K562 (cell line): Measurements from ENCODE around the gene PRKG1. TPM values are rescaled to one million over a fixed set of nuclear protein-coding genes. Genes with fewer than 3 reads are reported as not detected.

Experiments
- ATAC-seq: fragments of 200-7000 bp; cut with Tn5 transposase; 3 replicates; pipeline ENCODE4 v1.9.1; 2020; ENCODE audit warnings: moderate library complexity
- BruUV-seq: library from RNA; stranded (reverse); fragments of 400-500 nt; replicated peaks from 2 replicates; lab custom pipeline; 2021; lab: Mats Ljungman, UMichigan
- CTCF ChIA-PET: fragments of 300-600 bp; formaldehyde crosslinking; extraction: SDS; loops from one replicate; lab custom pipeline; 2021; ENCODE audit warnings: low intra/inter-chr PET ratio; lab: Yijun Ruan, JAX
- POLR2A ChIA-PET: fragments of 300-600, 350-650 bp; sonication (Branson Sonifier 250); formaldehyde crosslinking; extraction: SDS; loops from one replicate; lab custom pipeline; 2021; ENCODE audit warnings: antibody characterized with exemption, inconsistent platforms; lab: Yijun Ruan, JAX
- DNase-seq, 4 experiments: peaks; one replicate each; pipeline versions ENCODE4 v3.0.0 to v3.0.0-alpha.2; 2011 to 2018; ENCODE audit warnings: low spot score in 3 of 4, mixed read lengths in 3 of 4; ENCODE audit errors: extremely low read depth in 1 of 4
- FAIRE-seq: peaks from 2 replicates; lab custom pipeline; 2011; peaks lifted over from hg19 to GRCh38; lab: Jason Lieb, UNC
- H2AFZ ChIP-seq: 2 replicates; pipeline ENCODE4 v1.6.0; 2011; ENCODE audit warnings: low read depth, low read length, control low read depth, inconsistent platforms
- H3K27ac ChIP-seq: fragments of 200-600 bp; 3 replicates; pipeline ENCODE4 v1.8.0; 2011; ENCODE audit warnings: low read depth, mild to moderate bottlenecking, control low read depth, inconsistent platforms, low read length, moderate library complexity, mixed read lengths; ENCODE audit errors: extremely low read depth
- H3K27me3 ChIP-seq, 2 experiments: fragments of 300-600 bp in 1 of 2; 2 replicates in 1 of 2; 3 replicates in 1 of 2; pipeline versions ENCODE4 v1.6.0 to v1.8.0; 2011; ENCODE audit warnings: inconsistent platforms in 2 of 2, low read length in 2 of 2, mild to moderate bottlenecking in 1 of 2, mixed read lengths in 1 of 2, moderate library complexity in 1 of 2; ENCODE audit not compliant: control insufficient read depth in 2 of 2, insufficient read depth in 2 of 2
- H3K36me3 ChIP-seq: fragments of 300-600 bp; 3 replicates; pipeline ENCODE4 v1.8.0; 2011; ENCODE audit warnings: mild to moderate bottlenecking, low read length, inconsistent platforms; ENCODE audit not compliant: control insufficient read depth, insufficient read depth
- H3K4me1 ChIP-seq, 2 experiments: fragments of 200-600 bp in 1 of 2; replicated peaks in 1 of 2; 2 replicates in 1 of 2; 3 replicates in 1 of 2; pipeline versions ENCODE4 v1.5.1 to v1.8.0; 2011; ENCODE audit warnings: inconsistent platforms in 2 of 2, low read length in 2 of 2, mild to moderate bottlenecking in 1 of 2, mixed read lengths in 1 of 2, moderate library complexity in 1 of 2; ENCODE audit not compliant: control insufficient read depth in 2 of 2, insufficient read depth in 2 of 2
- H3K4me2 ChIP-seq: 2 replicates; pipeline ENCODE4 v1.6.1; 2011; ENCODE audit warnings: low read length, control low read depth, inconsistent platforms, mixed read lengths; ENCODE audit not compliant: insufficient read depth
- H3K4me3 ChIP-seq: fragments of 200-600 bp; sonication (generic), shearing (Covaris generic); 2 replicates; pipeline ENCODE4 v1.5.1; 2016; ENCODE audit warnings: control low read depth, inconsistent platforms
- H3K79me2 ChIP-seq: fragments of 200-600 bp; 3 replicates; pipeline ENCODE4 v1.8.0; 2011; ENCODE audit warnings: low read length, inconsistent platforms; ENCODE audit not compliant: control insufficient read depth, insufficient read depth
- H3K9ac ChIP-seq, 2 experiments: 2 replicates each; pipeline versions ENCODE4 v1.6.0 to v1.6.1; 2011; ENCODE audit warnings: low read depth in 2 of 2, low read length in 2 of 2, control low read depth in 1 of 2, inconsistent platforms in 1 of 2, mild to moderate bottlenecking in 1 of 2, mixed read lengths in 1 of 2; ENCODE audit not compliant: insufficient read depth in 1 of 2
- H3K9me1 ChIP-seq: one replicate; pipeline ENCODE4 v1.6.0; 2011; ENCODE audit warnings: inconsistent platforms, mild to moderate bottlenecking, low read length, moderate library complexity; ENCODE audit not compliant: control insufficient read depth, insufficient read depth
- H3K9me3 ChIP-seq: replicated peaks from 2 replicates; pipeline ENCODE4 v1.5.1; 2011; ENCODE audit warnings: low read depth, low read length, inconsistent platforms; ENCODE audit not compliant: control insufficient read depth, insufficient read depth
- H4K20me1 ChIP-seq: replicated peaks from 2 replicates; pipeline ENCODE4 v1.6.1; 2011; ENCODE audit warnings: low read length, inconsistent platforms, mixed read lengths; ENCODE audit not compliant: control insufficient read depth, insufficient read depth
- CBX3 ChIP-seq, 2 experiments: IDR thresholded peaks; 1 replicate in 1 of 2; 2 replicates in 1 of 2; pipeline ENCODE4 v1.6.1; 2012; ENCODE audit warnings: inconsistent platforms in 2 of 2, low read length in 2 of 2, borderline replicate concordance in 1 of 2, control low read depth in 1 of 2
- FIP1L1 ChIP-seq: fragments of 200-400 bp; formaldehyde crosslinking; IDR thresholded peaks from 2 replicates; pipeline ENCODE4 v1.6.1; 2018; ENCODE audit warnings: mild to moderate bottlenecking, low read depth, low read length; ENCODE audit not compliant: poor library complexity, severe bottlenecking
- HMG20B ChIP-seq: fragments of 250-450 bp; sonication (Bioruptor Pico); IDR thresholded peaks from 2 replicates; pipeline ENCODE4 v1.5.0; 2021; ENCODE audit warnings: mild to moderate bottlenecking
- HNRNPK ChIP-seq: fragments of 200-400 bp; formaldehyde crosslinking; IDR thresholded peaks from one replicate; pipeline ENCODE4 v1.6.1; 2018; ENCODE audit warnings: mild to moderate bottlenecking, low read depth, low read length; ENCODE audit not compliant: poor library complexity, severe bottlenecking
- L3MBTL2 ChIP-seq: fragments of 450-650 bp; IDR thresholded peaks from 2 replicates; pipeline ENCODE4 v1.6.1; 2016; ENCODE audit warnings: mild to moderate bottlenecking, moderate library complexity
- MAX ChIP-seq: sonication (generic); formaldehyde crosslinking; IDR thresholded peaks from 2 replicates; pipeline ENCODE4 v1.9.0; 2022; ENCODE audit warnings: mild to moderate bottlenecking, missing genetic modification reagents
- SRSF1 ChIP-seq: fragments of 200-400 bp; formaldehyde crosslinking; IDR thresholded peaks from 2 replicates; pipeline ENCODE4 v1.6.1; 2017; ENCODE audit warnings: mild to moderate bottlenecking, low read depth, low read length, moderate library complexity
- UBTF ChIP-seq, 2 experiments: IDR thresholded peaks; 2 replicates each; pipeline ENCODE4 v1.6.1; 2012; ENCODE audit warnings: improper control_type of control experiment in 2 of 2, low read depth in 2 of 2, low read length in 2 of 2, borderline replicate concordance in 1 of 2
- XRCC3 ChIP-seq: fragments of 450-650 bp; IDR thresholded peaks from 2 replicates; pipeline ENCODE4 v1.6.1; 2017; ENCODE audit warnings: mild to moderate bottlenecking, moderate library complexity
- ZBTB1 ChIP-seq: sonication (generic); formaldehyde crosslinking; IDR thresholded peaks from 2 replicates; pipeline ENCODE4 v1.8.1; 2023; ENCODE audit warnings: missing genetic modification reagents, low read depth, mild to moderate bottlenecking, borderline replicate concordance
- ZBTB5 ChIP-seq: fragments of 450-650 bp; IDR thresholded peaks from 2 replicates; pipeline ENCODE4 v1.6.1; 2017; ENCODE audit warnings: antibody characterized with exemption
- ZNF280B ChIP-seq: fragments of 250-450 bp; sonication (Bioruptor Pico); IDR thresholded peaks from 2 replicates; pipeline ENCODE4 v1.5.1; 2021; ENCODE audit warnings: mild to moderate bottlenecking
- ZNF639 ChIP-seq, 2 experiments: fragments of 200-800 bp in 1 of 2; sonication (Bioruptor generic) in 1 of 2; sonication (generic) in 1 of 2; formaldehyde crosslinking in 1 of 2; IDR thresholded peaks in 1 of 2; conservative IDR thresholded peaks in 1 of 2; 2 replicates each; pipeline versions ENCODE4 v1.5.0 to v1.6.1; 2016 to 2020; ENCODE audit warnings: missing compliant biosample characterization in 1 of 2, missing genetic modification characterization in 1 of 2, missing genetic modification reagents in 1 of 2
- ZNF778 ChIP-seq: fragments of 450-650 bp; formaldehyde crosslinking; IDR thresholded peaks from 2 replicates; pipeline ENCODE4 v1.4.0; 2020; ENCODE audit warnings: mild to moderate bottlenecking, moderate library complexity
- WGBS: fragments of 100-300 bp; shearing (Covaris generic); methylation state at CpG from one replicate; pipeline ENCODE4 v1.1.6; 2016; ENCODE audit warnings: low coverage, mixed read lengths; ENCODE audit not compliant: insufficient coverage; ENCODE audit errors: missing lambda C conversion rate; 5-methylcytosine and 5-hydroxymethylcytosine counted together
- in situ Hi-C: fragments of 300-500 bp; cut with MboI; formaldehyde crosslinking; loops from 4 replicates; pipeline ENCODE4 v1.15.0; 2018; ENCODE audit warnings: inconsistent platforms, mixed read lengths
- intact Hi-C: fragments of 100-400 bp; cut with micrococcal nuclease; formaldehyde crosslinking; loops from 2 replicates; pipeline ENCODE4 v1.14.2; 2022
- polyA plus RNA-seq, 8 experiments: library from polyadenylated mRNA; depleted of rRNA in 4 of 8; stranded (reverse) in 5 of 8; unstranded in 3 of 8; fragments of >200 nt; fragmentation: Nextera tagmentation in 2 of 8; fragmentation: Illumina TruSeq in 1 of 8; extraction: Ambion mirVana in 2 of 8; extraction: Trizol in 1 of 8; gene quantifications; 2 replicates each; pipeline versions ENCODE4 v1.2.1 to v1.2.3, GENCODE V29; 2011 to 2014; ENCODE audit warnings: inconsistent platforms in 1 of 8, missing spikeins in 1 of 8
- total RNA-seq, 7 experiments: library from RNA; depleted of rRNA in 6 of 7; stranded (reverse); fragments of >200 nt in 6 of 7; fragmentation: Illumina TruSeq in 2 of 7; extraction: Trizol in 2 of 7; gene quantifications; 2 replicates each; pipeline versions ENCODE4 v1.2.1 to v1.2.3, GENCODE V29; 2011 to 2021; ENCODE audit warnings: low replicate concordance in 1 of 7

The PRKG1 gene
- total and polyA plus RNA-seq, 9 of the 15 experiments (the other 6 are each of a cell fraction or from before 2014, with no cell fraction given): 0.22 TPM; not detected in 8

- no peak overlapping the region for H2AFZ ChIP-seq
- DNase-seq (no peak), ATAC-seq (no peak), FAIRE-seq (no peak)
- H3K27ac ChIP-seq: no peak overlapping the region
- H3K4me1 ChIP-seq: no peaks in the 10 kb centered on the region
- H3K4me2 ChIP-seq: no peak overlapping the region
- no peaks in the 10 kb centered on the region for H3K27me3 ChIP-seq
- intact Hi-C loops: no loop called here
- H3K9ac ChIP-seq: no peak overlapping the region
- H3K4me3 ChIP-seq: no peak overlapping the region
- H3K79me2 ChIP-seq: no peaks in the 10 kb centered on the region
- no peaks in the 10 kb centered on the region for H3K36me3 ChIP-seq
- no peaks in the 10 kb centered on the region for H3K9me3 ChIP-seq
- ChIA-PET CTCF (no interaction called here), POLR2A (no interaction called here)
- 2% methylated on average over 5 of the region's 5 CpGs for WGBS
- no TSS peak for BruUV-seq
- no peaks in the 10 kb centered on the region for H4K20me1 ChIP-seq
- in situ Hi-C loops: no loop called here
- H3K9me1 ChIP-seq: no peaks in the 10 kb centered on the region
- TF ChIP-seq FIP1L1: no peak
- no peak for TF ChIP-seq ZNF639 (CRISPR knock-in tag; conservative IDR thresholded peaks at IDR 0.05 in 1 of 2, IDR thresholded peaks at IDR 0.05 in 1 of 2)
- TF ChIP-seq ZNF778 (CRISPR knock-in tag): no peak
- no peak for TF ChIP-seq UBTF (IDR thresholded peaks at IDR 0.05; ENCODE audit: borderline replicate concordance in 1 of 2, low read depth in 2 of 2, low read length in 2 of 2)
- no peak for TF ChIP-seq SRSF1
- no peak for TF ChIP-seq ZBTB1
- no peak for TF ChIP-seq ZBTB5
- TF ChIP-seq ZNF280B: no peak
- TF ChIP-seq CBX3 (IDR thresholded peaks at IDR 0.05; ENCODE audit: borderline replicate concordance in 1 of 2, low read length in 2 of 2): no peak
- no peak for TF ChIP-seq XRCC3
- TF ChIP-seq HMG20B: no peak
- no peak for TF ChIP-seq MAX (CRISPR knock-in tag)
- no peak for TF ChIP-seq L3MBTL2
- no peak for TF ChIP-seq HNRNPK
Observed at GRCh38 chr10:51926337-51926736, 852.0 kb downstream of the PRKG1 start.
